Adrenal gland (tissue), 5 donors: ENCODE results near the gene CAMTA1.

ENCODE experiments used
- CTCF ChIP-seq, 6 experiments: fragments of 450-650 bp in 4 of 6; fragments of 200-600 bp in 2 of 6; sonication (generic) in 1 of 6; IDR thresholded peaks; 1 replicate in 5 of 6; 2 replicates in 1 of 6; pipeline versions ENCODE4 v1.5.1 to v1.8.0; 2016 to 2021; ENCODE audit warnings: antibody characterized with exemption in 6 of 6, mild to moderate bottlenecking in 2 of 6, moderate library complexity in 1 of 6
- POLR2A ChIP-seq, 2 donors: fragments of 450-650 bp; IDR thresholded peaks; one replicate each; pipeline ENCODE4 v1.6.1; 2017; ENCODE audit warnings: antibody characterized with exemption in 2 of 2, mild to moderate bottlenecking in 2 of 2, moderate library complexity in 1 of 2
- donor health status: DM: no; HTN: no; CAD: no.

DNA sequence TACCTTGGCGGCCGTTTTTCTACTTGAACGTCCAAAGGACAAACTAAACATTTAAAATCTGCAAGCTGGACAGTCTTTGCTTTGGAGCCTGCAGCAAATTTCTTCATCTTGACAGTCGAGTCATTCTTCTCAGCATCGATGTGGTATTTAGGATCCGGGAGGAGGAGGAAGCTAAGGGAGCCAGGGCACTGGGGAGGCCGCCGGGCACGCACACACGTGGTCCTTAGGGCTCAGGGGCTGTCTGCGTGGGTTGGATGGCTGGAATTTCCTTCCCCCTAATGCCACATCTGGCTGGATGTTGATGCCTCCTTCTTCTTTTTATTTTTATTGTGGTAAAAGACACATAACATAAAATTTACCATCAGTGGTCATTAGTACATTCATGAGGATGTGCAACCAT, 300.9 kb downstream of the CAMTA1 start:
- TF ChIP-seq POLR2A (IDR thresholded peaks at IDR 0.05): no peak
- no peak for TF ChIP-seq CTCF (IDR thresholded peaks at IDR 0.05)
